CD4-positive, alpha-beta T cell treated with Interleukin-12 subunit alpha and Interleukin-12 subunit beta, for 1 hour (primary cell): ENCODE data around the gene VPS39.

Experiments used
- DNase-seq: peaks from one replicate; pipeline ENCODE4 v3.0.0-alpha.2; 2020

The VPS39 gene

DNA sequence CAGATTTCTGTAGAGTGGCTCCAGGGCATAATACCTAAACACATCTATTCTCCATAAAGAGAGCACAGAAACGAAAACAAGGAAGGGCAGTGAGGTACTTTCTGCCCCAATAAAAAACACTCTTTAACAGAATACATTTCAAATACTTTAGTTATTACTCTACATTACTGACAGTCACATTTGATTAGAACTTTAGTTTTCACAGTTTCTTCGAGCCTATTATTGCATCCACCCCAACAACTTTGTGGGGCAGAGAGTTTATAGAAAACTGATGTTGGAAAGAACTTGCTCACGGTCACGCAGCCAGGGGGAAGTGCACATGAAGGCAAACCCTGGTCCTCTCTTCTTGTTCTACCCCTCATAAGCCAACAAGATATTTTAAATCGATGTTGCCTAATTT, 9.0 kb downstream of the VPS39 start:
- DNase-seq = no peak

- DNase-seq = no peak
Measured at GRCh38 chr15:42198516-42198915, 9.6 kb downstream of the VPS39 start.

DNA sequence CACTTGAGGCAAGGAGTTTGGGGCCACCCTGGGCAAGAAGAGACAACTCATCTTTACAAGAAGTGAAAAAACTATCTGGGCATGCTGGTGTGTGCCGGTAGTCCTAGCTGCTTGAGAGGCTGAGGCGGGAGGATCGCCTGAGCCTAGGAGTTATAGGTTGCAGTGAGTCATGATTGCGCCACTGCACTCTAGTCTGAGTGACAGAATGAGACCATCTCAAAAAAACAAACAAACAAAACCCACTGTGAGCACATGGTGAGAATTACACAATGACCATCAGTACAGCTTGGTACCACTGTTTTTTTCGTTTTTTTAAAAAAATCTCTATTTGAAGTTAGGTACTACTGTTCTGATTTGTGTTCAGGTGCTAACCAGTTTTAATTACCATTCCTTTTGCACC, 13.6 kb downstream of the VPS39 start:
- DNase-seq = no peak

DNA sequence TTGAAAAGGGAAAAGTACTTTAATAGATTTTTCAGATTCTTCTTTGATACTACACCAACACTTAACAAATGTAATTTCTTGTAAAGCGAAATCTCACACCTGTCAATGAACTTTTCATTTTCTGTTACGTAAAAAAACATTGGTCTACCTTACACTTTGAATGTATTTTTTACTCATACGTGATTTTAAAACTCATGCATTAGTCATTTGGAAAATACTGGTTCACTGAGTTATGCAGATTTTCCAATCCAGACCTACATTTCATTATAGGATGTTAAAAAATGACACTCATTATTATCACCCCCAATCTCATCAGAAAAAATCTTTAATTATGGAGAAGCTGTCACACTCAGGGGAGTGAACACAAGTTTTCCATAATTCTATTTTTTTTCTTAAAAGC, 14.7 kb downstream of the VPS39 start:
- no peak for DNase-seq

DNA sequence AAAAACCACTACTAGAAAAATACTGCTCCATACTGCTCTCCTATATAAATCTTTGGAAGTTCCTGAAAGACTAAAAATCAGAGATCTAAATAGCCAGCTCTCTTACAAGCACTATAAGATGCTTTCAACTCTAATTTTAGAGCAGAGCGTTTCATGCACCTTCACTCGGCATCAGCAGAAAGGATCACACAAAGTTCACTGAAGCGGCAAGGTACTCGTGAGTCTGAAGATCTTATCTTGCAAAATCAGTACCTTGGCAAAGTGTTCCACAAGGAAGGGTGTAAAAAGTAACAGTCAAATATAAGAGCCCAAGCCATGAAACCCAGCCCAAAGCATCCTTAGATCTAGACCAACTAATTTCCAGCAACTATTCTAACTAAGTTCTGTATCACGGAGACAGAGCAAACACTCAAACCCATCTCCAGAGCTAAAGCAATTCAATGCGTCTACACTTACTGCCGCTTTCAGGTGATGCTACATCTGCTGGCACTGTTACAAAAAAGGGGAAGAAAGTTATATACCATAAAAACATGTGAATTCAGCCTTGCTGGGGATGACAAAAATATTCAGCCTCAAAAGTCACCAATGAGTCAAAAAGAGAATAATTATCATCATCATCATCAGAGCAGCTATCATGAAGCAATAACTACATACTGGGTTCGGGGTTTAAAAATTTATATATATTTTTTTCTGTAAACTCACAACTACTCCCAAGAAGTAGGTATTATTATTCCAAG, 16.3 kb downstream of the VPS39 start:
- no peak for DNase-seq

GRCh38 chr15:42190370-42190769, 17.7 kb downstream of the VPS39 start:
- DNase-seq = no peak

GRCh38 chr15:42185801-42186200, 22.3 kb downstream of the VPS39 start:
- DNase-seq = no peak

DNA sequence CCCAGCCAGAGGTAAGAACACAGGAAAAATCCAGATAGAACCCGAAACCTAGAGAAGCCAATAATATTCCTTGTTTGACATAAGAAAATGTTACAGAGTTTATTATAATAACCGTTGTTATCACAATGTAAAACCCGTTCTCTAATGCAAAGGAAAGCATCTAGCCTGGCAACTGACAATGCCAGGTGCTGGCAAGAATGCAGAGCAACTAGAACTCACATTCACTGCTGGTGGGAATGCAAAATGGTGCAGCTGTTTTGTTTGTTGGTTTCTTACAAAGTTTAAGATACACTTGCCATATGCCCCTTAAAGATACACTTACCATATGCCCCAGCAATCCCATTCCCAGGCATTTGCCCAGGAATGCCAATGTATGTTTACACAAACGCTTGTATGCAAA, 23.4 kb downstream of the VPS39 start:
- no peak for DNase-seq

DNA sequence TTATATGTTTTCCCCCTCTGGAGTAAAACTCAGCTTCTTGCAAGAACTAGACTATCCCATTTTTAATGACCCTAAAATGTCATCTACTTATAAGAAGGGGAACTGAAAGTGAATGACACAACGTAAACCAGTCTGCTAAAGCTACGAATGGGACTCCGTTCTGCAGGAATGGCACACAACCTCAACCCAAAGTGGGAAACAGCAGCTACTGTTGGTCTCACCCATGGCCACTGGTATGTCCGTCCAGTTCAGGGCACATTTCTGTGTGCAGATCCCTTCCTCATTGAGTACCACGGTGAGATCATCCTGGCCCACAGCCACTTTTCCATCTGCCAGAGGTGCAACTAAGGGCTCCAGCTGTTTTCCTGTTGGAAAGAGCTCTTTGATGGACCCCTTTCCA, 23.8 kb downstream of the VPS39 start:
- no peak for DNase-seq

DNA sequence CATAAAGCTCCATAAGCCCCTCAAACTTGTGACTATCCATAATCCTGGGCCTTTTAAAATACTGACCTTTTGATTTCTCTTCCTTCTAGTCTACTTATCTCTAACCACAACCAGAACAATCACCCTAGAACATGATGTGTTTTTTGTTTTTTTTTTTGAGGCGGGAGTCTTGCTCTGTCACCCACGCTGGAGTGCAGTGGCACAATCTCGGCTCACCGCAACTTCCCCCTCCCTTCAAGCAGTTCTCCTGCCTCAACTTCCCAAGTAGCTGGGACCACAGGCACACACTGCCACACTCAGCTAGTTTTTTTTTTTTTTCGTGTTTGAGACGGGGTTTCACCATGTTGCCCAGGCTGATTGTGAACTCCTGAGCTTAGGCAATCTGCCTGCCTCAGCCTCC, 25.1 kb downstream of the VPS39 start:
- no peak for DNase-seq

DNA sequence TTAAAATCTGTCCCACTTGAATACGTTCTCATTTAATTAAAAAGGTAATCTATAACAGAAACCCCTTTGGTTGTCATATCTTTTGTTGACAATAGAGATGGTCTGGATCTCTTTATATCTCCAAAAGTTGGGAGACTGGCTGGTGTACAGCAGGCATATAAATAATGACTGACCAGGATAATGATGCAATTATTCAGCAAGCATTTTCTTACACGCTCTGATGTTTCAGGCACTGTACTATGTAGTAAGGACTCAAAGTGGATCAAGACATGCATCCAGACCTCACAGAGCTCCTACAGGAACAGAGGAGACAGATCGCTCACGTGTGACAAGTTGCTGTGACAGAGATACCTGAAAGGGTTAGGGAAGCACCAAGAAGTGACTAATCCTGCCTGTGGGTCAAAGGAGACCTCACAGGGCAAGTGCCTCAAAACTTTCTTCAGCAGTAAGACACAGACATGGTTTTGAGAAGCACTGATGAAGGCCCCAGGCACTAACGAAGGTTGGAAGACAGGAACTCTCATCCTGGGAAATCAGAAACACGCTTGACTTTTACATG, 25.7 kb downstream of the VPS39 start:
- no peak for DNase-seq

DNA sequence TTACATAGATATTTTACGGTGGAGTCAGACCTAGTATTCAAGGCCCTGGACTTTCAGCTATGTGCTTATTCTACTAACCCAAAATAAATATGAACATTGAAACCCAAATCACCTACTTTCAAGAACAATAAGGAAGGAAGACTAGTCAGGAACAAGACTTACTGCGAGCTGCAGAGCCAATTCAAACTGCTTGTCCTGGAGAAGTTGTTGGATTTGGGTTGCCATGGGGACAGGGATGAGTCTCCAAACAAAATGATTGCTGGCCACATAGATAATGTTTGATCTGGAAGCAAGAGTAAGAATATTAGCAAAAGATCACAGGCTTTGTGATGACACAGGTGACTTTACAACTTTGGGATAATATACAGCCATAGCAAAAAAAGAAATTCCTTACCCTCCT, 30.0 kb downstream of the VPS39 start:
- DNase-seq = no peak

- DNase-seq = no peak
Measured at GRCh38 chr15:42175671-42176070, 32.4 kb downstream of the VPS39 start.

GRCh38 chr15:42172475-42172874, 35.6 kb downstream of the VPS39 start:
- no peak for DNase-seq

- no peak for DNase-seq
Measured at GRCh38 chr15:42171795-42172194, 36.3 kb downstream of the VPS39 start.

- DNase-seq = no peak
Measured at GRCh38 chr15:42171122-42171521, 37.0 kb downstream of the VPS39 start.

GRCh38 chr15:42166225-42166940, 41.7 kb downstream of the VPS39 start:
- no peak for DNase-seq

DNA sequence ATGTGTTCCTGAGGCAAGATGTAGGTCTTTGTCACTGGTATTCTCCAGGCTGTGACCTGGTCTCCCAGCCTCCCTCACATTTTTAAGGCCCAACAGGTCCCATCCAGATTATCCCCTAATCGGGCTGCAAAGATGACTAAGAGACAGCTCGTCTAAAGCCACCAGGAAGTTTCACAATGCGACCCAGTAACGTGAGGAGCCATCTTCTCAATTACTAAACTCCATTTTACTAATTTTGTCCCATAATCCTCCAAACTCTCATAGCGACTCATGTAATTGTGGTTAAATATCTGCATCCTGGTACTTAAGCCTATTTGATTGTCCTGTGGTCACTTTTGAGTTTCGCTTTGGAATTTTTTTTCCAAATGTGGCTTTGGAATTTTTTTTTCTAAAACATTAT, 43.0 kb downstream of the VPS39 start:
- no peak for DNase-seq

DNA sequence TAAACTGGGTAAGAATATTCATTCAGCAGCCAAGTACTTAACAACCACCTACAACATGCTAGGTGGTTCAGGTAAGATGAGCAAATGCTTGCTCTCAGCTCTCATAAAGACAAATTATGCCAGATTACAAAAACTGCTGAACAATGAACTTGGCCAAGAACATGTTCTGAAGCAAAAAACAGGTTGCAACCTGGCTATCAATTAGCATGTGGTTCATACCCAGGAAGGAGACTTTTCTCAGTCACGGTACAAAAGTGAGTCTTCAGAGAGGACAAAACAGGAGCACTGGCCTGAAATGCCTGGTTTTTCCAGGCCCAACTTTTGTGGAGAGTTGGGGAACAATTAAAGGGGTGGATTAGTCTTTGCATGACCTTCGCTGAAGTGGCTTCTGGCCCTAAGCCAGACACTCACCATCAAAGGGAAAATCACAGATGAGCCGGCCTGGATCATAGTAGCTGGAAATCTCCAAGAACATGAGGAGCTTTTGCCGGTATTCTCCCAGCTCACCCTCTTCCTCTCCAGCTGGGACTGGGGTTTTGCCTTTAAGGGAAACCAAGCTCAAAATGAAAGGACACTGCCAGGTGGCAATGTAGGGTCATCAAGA, 44.1 kb downstream of the VPS39 start:
- DNase-seq = no peak

DNA sequence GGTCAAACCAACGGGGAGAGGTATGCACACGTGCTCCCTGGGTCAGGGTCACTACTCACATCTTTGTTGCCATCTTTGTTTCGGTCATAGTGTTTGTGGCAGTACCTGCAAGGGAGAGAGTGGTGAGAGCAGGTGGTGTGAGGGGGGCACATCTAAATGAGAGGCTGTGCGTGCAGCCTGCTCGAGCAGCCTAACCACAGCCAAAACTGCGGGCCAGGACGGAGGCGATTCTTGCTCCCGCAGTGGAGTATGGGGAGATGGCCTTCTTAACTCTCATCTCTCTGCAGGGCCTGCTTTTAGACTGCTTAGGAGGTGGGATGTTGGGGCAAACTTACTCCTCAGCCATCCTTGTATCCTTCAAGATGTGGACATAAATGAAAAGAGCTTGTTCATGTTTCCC, 44.8 kb downstream of the VPS39 start:
- no peak for DNase-seq

DNA sequence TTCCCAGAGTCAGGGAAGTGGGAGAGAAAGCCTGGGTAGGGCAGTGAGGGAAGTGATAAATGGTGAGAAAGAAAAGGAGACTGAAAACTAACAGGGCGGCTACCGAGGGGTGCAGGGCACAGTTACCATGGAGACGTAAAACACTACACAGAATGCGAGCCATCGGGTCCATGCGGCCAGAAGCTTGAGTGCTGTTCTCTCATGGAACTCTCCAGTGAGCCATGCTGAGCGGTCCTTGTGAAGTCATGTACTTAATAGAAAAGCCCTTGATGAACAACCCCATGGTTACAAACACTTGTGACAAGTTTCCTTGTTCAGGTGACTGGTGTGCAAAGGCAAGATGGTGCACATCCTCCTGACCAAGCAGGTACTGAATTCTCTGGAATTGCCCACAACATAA, 48.0 kb downstream of the VPS39 start:
- no peak for DNase-seq

- DNase-seq = no peak
Measured at GRCh38 chr15:42159381-42160015, 48.6 kb downstream of the VPS39 start.

DNA sequence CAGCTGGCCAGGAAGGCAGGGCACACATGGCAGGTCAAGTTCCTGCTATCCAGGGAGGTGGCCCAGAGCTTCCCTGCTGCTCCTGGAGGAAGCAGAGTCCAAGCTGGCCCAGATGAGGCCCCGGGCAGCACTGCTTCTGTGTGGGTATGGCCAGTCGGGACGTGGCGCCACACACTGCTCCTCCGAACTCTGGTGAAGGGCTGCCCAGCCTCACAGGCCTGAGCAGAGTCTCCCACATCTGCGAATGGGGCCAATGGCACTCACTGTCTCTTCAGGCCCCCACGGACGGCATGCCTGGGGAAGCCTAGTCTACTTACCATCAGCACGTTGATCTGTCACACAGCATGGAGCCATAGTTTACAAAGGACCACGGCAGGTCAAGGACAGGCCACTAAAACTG, 49.2 kb downstream of the VPS39 start:
- DNase-seq = no peak
